ENCODE results near the gene CHD9NB. TPM values are rescaled to one million over a fixed set of nuclear protein-coding genes. Genes with fewer than 3 reads are reported as not detected.

CHD9NB gene
- total and polyA plus RNA-seq, 10 of the 15 experiments (the other 5 are each of a cell fraction or from before 2014, with no cell fraction given), result 0.14 to 1.6 (median 0.73) TPM

DNA sequence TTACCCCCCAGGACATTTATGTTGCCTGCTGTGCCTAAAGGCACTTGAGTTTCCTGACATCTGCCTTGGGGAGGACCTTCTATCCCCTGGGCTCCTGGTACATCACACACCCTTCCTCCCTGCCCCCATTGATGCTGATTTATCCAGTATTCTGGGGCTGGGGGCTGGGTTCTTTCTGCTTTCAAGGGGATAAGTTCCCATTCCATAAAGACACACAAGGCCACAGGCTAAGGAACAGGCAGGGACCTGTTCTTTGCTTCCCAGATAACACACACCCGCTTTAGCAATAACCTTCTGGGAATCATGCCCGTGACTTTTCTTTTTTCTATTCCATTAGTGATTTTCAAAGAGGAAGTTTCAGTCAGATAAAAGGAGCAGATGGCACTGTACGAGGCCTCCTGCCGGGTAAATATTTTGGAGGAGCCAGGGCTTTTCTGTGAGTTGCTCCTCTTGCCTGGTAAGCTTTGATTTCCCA lies 32.7 kb upstream of the CHD9NB start:
- Histone ChIP-seq H3K79me2 (ENCODE audit: control insufficient read depth, insufficient read depth, low read length) (peaks cover 5% of the 10 kb centered on the region), H3K9me3 (replicated peaks; ENCODE audit: control insufficient read depth, insufficient read depth, low read length) (no peaks in the 10 kb centered on the region), H3K9ac (ENCODE audit: control insufficient read depth, insufficient read depth, low read length) (no peak overlapping the region), H3K4me3 (no peak overlapping the region), H2AFZ (ENCODE audit: control insufficient read depth, low read depth, low read length) (no peak overlapping the region), H3K4me1 (ENCODE audit: control insufficient read depth, insufficient read depth, low read length) (peaks cover 11% of the 10 kb centered on the region), H3K27me3 (replicated peaks in 1 of 2; ENCODE audit: control insufficient read depth in 2 of 2, insufficient read depth in 2 of 2, low read length in 1 of 2) (no peaks in the 10 kb centered on the region), H3K4me2 (ENCODE audit: control insufficient read depth, insufficient read depth) (no peak overlapping the region), H4K20me1 (ENCODE audit: control insufficient read depth, insufficient read depth) (no peaks in the 10 kb centered on the region), H3K27ac (ENCODE audit: control insufficient read depth, insufficient read depth) (no peak overlapping the region), H3K36me3 (ENCODE audit: control insufficient read depth in 2 of 2, insufficient read depth in 2 of 2, low read length in 1 of 2) (peaks cover 1 to 3% of the 10 kb centered on the region in 2 experiments; a peak in 3 of 4 replicates)
- no peak for TF ChIP-seq CEBPZ (IDR thresholded peaks at IDR 0.05; ENCODE audit: low read depth, low read length)
- TF ChIP-seq PBX3 (IDR thresholded peaks at IDR 0.05; ENCODE audit: insufficient replicate concordance, low read depth, low read length), result no peak
- intact Hi-C loops (cut with micrococcal nuclease; ENCODE audit: unreplicated experiment), result no loop called here
- 99% methylated on average over 4 of the region's 4 CpGs for WGBS (ENCODE audit: insufficient coverage, insufficient replicate concordance, low lambda C conversion rate, missing lambda C conversion rate)
- no TSS peak for BruUV-seq (replicated peaks)
- ChIA-PET POLR2A (interaction anchor here (1.1 kb wide), 1 partner anchor 14 kb away, joined by 3 read pairs; no protein-coding TSS in a partner anchor), CTCF (interaction anchor here (1.6 kb wide), 1 partner anchor 15 kb away, joined by 4 read pairs; no protein-coding TSS in a partner anchor), RAD21 (ENCODE audit: unreplicated experiment) (interaction anchor here (0.6 kb wide), 1 partner anchor 15 kb away, joined by 4 read pairs; no protein-coding TSS in a partner anchor), SMC1A (ENCODE audit: uncharacterized antibody, unreplicated experiment) (interaction anchor here (0.7 to 1.4 kb wide), 5 partner anchors 15 to 69 kb away, joined by 3 to 5 read pairs (median 3); no protein-coding TSS in a partner anchor)
- in situ Hi-C loops (cut with MboI), result no loop called here
- no peak for DNase-seq (ENCODE audit: low read depth, low spot score)
- ATAC-seq, result no peak
- FAIRE-seq, result no peak

Measured in GM12878 (cell line).